IMR-90 (cell line): ENCODE results near the gene TTL. TPM values are rescaled to one million over a fixed set of nuclear protein-coding genes. Genes with fewer than 3 reads are reported as not detected.

Experiments used
- polyA plus RNA-seq, 3 experiments: library from polyadenylated mRNA; depleted of rRNA; stranded (reverse); fragments of >200 nt; gene quantifications; 2 replicates each; pipeline ENCODE4 v1.2.3, GENCODE V29; 2012; ENCODE audit warnings: low replicate concordance in 1 of 3
- total RNA-seq: library from RNA; depleted of rRNA; stranded (reverse); fragments of >200 nt; gene quantifications from 2 replicates; pipeline ENCODE4 v1.2.3, GENCODE V29; 2012
- TF ChIP-seq, protein P1 (sequence below): fragments of 150-350 bp; IDR thresholded peaks from 2 replicates; pipeline ENCODE4 v1.6.1; 2016; ENCODE audit warnings: low read depth, mild to moderate bottlenecking, low read length, moderate library complexity, borderline replicate concordance

Gene TTL
- total and polyA plus RNA-seq, 2 of the 4 experiments (the other 2 are of a cell fraction) = 18.2 to 36.2 TPM

DNA sequence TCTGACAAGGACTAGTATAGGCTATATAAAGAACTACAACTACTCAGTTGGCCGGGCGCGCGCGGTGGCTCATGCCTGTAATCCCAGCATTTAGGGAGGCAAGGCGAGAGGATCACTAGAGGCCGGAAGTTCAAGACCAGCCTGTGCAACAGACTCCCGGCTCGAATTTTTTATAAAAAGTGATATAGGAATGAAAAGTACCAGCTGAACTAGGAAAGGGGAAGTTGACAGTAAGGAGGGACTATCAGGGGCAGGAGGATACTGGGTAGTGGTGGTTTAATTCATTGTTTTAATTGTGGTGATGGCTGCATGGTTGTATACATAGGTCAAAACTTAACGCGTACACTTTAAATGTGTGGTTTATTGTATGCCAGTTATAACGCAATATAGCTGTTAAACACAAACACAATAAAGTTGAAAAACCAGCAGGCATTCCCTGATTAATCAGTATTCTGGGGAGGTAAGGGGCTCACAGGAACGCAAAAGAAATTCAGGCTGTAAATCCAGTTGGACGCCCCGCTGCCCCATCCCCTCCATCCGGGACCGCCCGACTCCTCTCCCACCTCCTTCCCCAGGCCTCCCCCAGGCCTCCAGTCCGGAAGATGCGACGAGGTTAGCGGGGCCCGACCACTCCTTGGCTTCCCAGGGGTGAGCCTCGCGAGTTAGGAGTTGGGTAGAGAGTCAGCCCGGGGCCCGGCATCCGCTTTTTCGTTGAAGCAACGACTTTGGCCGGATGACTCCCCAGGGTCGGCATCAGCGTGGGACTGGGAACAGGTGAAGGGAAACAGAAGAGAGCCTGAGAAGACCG is 59.6 kb downstream of the TTL start (continued):
- TF ChIP-seq, protein P1, sequence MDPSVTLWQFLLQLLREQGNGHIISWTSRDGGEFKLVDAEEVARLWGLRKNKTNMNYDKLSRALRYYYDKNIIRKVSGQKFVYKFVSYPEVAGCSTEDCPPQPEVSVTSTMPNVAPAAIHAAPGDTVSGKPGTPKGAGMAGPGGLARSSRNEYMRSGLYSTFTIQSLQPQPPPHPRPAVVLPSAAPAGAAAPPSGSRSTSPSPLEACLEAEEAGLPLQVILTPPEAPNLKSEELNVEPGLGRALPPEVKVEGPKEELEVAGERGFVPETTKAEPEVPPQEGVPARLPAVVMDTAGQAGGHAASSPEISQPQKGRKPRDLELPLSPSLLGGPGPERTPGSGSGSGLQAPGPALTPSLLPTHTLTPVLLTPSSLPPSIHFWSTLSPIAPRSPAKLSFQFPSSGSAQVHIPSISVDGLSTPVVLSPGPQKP = no peak
